Trophoblast cell (in vitro differentiated cells and primary cell): ENCODE measurements around the gene TNFAIP2.
A peak's percentile ranks its signal among the peaks of the same experiment; 100 is the strongest.

Experiments used
- DNase-seq, 2 donors: peaks; one replicate each; pipeline ENCODE4 v3.0.0-alpha.2; 2016
- H2AFZ ChIP-seq: 2 replicates; pipeline ENCODE4 v1.6.1; 2013; ENCODE audit warnings: low read length, moderate library complexity, mild to moderate bottlenecking; ENCODE audit not compliant: insufficient read depth, poor library complexity
- H2AK5ac ChIP-seq: 2 replicates; pipeline ENCODE4 v1.6.1; 2013; ENCODE audit warnings: mild to moderate bottlenecking, low read length
- H2BK120ac ChIP-seq: 2 replicates; pipeline ENCODE4 v1.6.1; 2013; ENCODE audit warnings: low read length, mild to moderate bottlenecking, moderate library complexity; ENCODE audit not compliant: insufficient read depth, poor library complexity
- H2BK12ac ChIP-seq: 2 replicates; pipeline ENCODE4 v1.6.1; 2013; ENCODE audit warnings: mild to moderate bottlenecking, low read length, moderate library complexity
- H2BK5ac ChIP-seq: 2 replicates; pipeline ENCODE4 v1.6.1; 2013; ENCODE audit warnings: low read length, low read depth, moderate library complexity, mild to moderate bottlenecking; ENCODE audit not compliant: poor library complexity
- H3K14ac ChIP-seq: 2 replicates; pipeline ENCODE4 v1.6.1; 2013; ENCODE audit warnings: mild to moderate bottlenecking, low read length
- H3K18ac ChIP-seq: 2 replicates; pipeline ENCODE4 v1.6.1; 2013; ENCODE audit warnings: mild to moderate bottlenecking, low read length
- H3K23ac ChIP-seq: 2 replicates; pipeline ENCODE4 v1.6.1; 2013; ENCODE audit warnings: low read length
- H3K27ac ChIP-seq: 2 replicates; pipeline ENCODE4 v1.5.1; 2013; ENCODE audit warnings: low read depth, mild to moderate bottlenecking, inconsistent platforms, low read length, moderate library complexity
- H3K27me3 ChIP-seq: 2 replicates; pipeline ENCODE4 v1.6.1; 2013; ENCODE audit warnings: inconsistent platforms, mild to moderate bottlenecking, low read length, moderate library complexity; ENCODE audit not compliant: insufficient read depth
- H3K36me3 ChIP-seq, 2 experiments: 1 replicate in 1 of 2; 2 replicates in 1 of 2; pipeline ENCODE4 v1.6.1; 2013; ENCODE audit warnings: low read length in 2 of 2, mild to moderate bottlenecking in 2 of 2, moderate library complexity in 1 of 2; ENCODE audit not compliant: insufficient read depth in 2 of 2, control insufficient read depth in 1 of 2
- H3K4ac ChIP-seq: 2 replicates; pipeline ENCODE4 v1.6.1; 2013; ENCODE audit warnings: low read depth, mild to moderate bottlenecking, low read length, moderate library complexity
- H3K4me1 ChIP-seq, 2 experiments: 1 replicate in 1 of 2; 2 replicates in 1 of 2; pipeline ENCODE4 v1.6.1; 2013; ENCODE audit warnings: low read length in 2 of 2, mild to moderate bottlenecking in 2 of 2, moderate library complexity in 1 of 2; ENCODE audit not compliant: insufficient read depth in 2 of 2, control insufficient read depth in 1 of 2
- H3K4me2 ChIP-seq: 2 replicates; pipeline ENCODE4 v1.6.1; 2013; ENCODE audit warnings: inconsistent platforms, mild to moderate bottlenecking, low read length, moderate library complexity
- H3K4me3 ChIP-seq: 2 replicates; pipeline ENCODE4 v1.5.1; 2013; ENCODE audit warnings: mild to moderate bottlenecking, low read depth, low read length, inconsistent platforms
- H3K79me1 ChIP-seq: one replicate; pipeline ENCODE4 v1.6.1; 2013; ENCODE audit warnings: low read length
- H3K79me2 ChIP-seq: 2 replicates; pipeline ENCODE4 v1.6.1; 2013; ENCODE audit warnings: low read length, mild to moderate bottlenecking; ENCODE audit not compliant: control insufficient read depth, insufficient read depth, poor library complexity
- H3K9ac ChIP-seq: 2 replicates; pipeline ENCODE4 v1.6.1; 2013; ENCODE audit warnings: mild to moderate bottlenecking, low read length
- H3K9me3 ChIP-seq: 2 replicates; pipeline ENCODE4 v1.6.1; 2013; ENCODE audit warnings: low read depth, mild to moderate bottlenecking, control low read depth, inconsistent platforms, low read length; ENCODE audit not compliant: insufficient read depth
- H4K12ac ChIP-seq: 2 replicates; pipeline ENCODE4 v1.6.1; 2013; ENCODE audit warnings: low read depth, mild to moderate bottlenecking, low read length, moderate library complexity
- H4K8ac ChIP-seq: 2 replicates; pipeline ENCODE4 v1.6.1; 2013; ENCODE audit warnings: low read depth, mild to moderate bottlenecking, low read length, moderate library complexity
- H4K91ac ChIP-seq: one replicate; pipeline ENCODE4 v1.6.1; 2013; ENCODE audit warnings: low read depth, mild to moderate bottlenecking, low read length, moderate library complexity
- WGBS: extraction: QIAGEN DNeasy Blood & Tissue Kit; methylation state at CpG from one replicate; pipeline ENCODE4 v1.1.7; 2013; ENCODE audit warnings: missing lambda C conversion rate; ENCODE audit not compliant: insufficient read length, insufficient coverage; ENCODE audit errors: extremely low coverage; 5-methylcytosine and 5-hydroxymethylcytosine counted together

Gene TNFAIP2

GRCh38 chr14:103143506-103143905 lies 20.2 kb downstream of the TNFAIP2 start:
- Histone ChIP-seq H2BK12ac (no peak overlapping the region), H3K4me2 (no peak overlapping the region), H4K12ac (no peak overlapping the region), H3K4me1 (peaks cover 9 to 10% of the 10 kb centered on the region in 2 experiments), H2AK5ac (no peak overlapping the region), H3K27ac (no peak overlapping the region), H4K8ac (no peak overlapping the region), H2BK120ac (no peak overlapping the region), H3K79me2 (peaks cover 4% of the 10 kb centered on the region), H4K91ac (no peak overlapping the region), H3K4ac (no peak overlapping the region), H3K9me3 (peaks cover 2% of the 10 kb centered on the region), H3K18ac (no peak overlapping the region), H2AFZ (no peak overlapping the region), H3K27me3 (no peaks in the 10 kb centered on the region), H3K9ac (no peak overlapping the region), H2BK5ac (no peak overlapping the region), H3K4me3 (no peak overlapping the region), H3K36me3 (no peaks in the 10 kb centered on the region), H3K23ac (no peak overlapping the region), H3K79me1 (peaks cover 10% of the 10 kb centered on the region), H3K14ac (no peak overlapping the region)
- DNase-seq, result peak; percentile 91 to 93
- WGBS, result no CpG with 5 or more reads among the region's 6 CpGs

GRCh38 chr14:103144085-103144484 lies 20.8 kb downstream of the TNFAIP2 start:
- H4K91ac ChIP-seq, result no peak overlapping the region
- H3K9me3 ChIP-seq, result peaks cover 2% of the 10 kb centered on the region
- no CpG with 5 or more reads among the region's 4 CpGs for WGBS
- no peak overlapping the region for H4K8ac ChIP-seq
- no peak overlapping the region for H3K14ac ChIP-seq
- no peak overlapping the region for H2AK5ac ChIP-seq
- H3K79me2 ChIP-seq, result peaks cover 2% of the 10 kb centered on the region
- H3K4me3 ChIP-seq, result no peak overlapping the region
- no peak overlapping the region for H2BK5ac ChIP-seq
- peaks cover 3 to 6% of the 10 kb centered on the region in 2 experiments for H3K4me1 ChIP-seq
- no peaks in the 10 kb centered on the region for H3K27me3 ChIP-seq
- DNase-seq, result peak; percentile 75 to 88
- H3K18ac ChIP-seq, result no peak overlapping the region
- H3K23ac ChIP-seq, result no peak overlapping the region
- H2BK12ac ChIP-seq, result no peak overlapping the region
- no peak overlapping the region for H4K12ac ChIP-seq
- no peak overlapping the region for H3K4me2 ChIP-seq
- H3K27ac ChIP-seq, result no peak overlapping the region
- no peak overlapping the region for H2AFZ ChIP-seq
- no peaks in the 10 kb centered on the region for H3K36me3 ChIP-seq
- H2BK120ac ChIP-seq, result no peak overlapping the region
- no peak overlapping the region for H3K9ac ChIP-seq
- H3K79me1 ChIP-seq, result peaks cover 5% of the 10 kb centered on the region
- no peak overlapping the region for H3K4ac ChIP-seq

- Histone ChIP-seq H3K4me1 (peaks cover 0 to 2% of the 10 kb centered on the region in 2 experiments), H4K8ac (no peak overlapping the region), H3K4me2 (no peak overlapping the region), H3K79me1 (no peaks in the 10 kb centered on the region), H3K4me3 (no peak overlapping the region), H2BK12ac (no peak overlapping the region), H3K9me3 (peaks cover 2% of the 10 kb centered on the region), H2BK120ac (no peak overlapping the region), H3K14ac (no peak overlapping the region), H3K27me3 (no peaks in the 10 kb centered on the region), H3K18ac (no peak overlapping the region), H3K4ac (no peak overlapping the region), H2BK5ac (no peak overlapping the region), H2AK5ac (peak overlapping the region; percentile 44), H3K9ac (no peak overlapping the region), H3K27ac (no peak overlapping the region), H3K36me3 (no peaks in the 10 kb centered on the region), H4K91ac (no peak overlapping the region), H3K79me2 (no peaks in the 10 kb centered on the region), H2AFZ (no peak overlapping the region), H4K12ac (no peak overlapping the region), H3K23ac (no peak overlapping the region)
- no peak for DNase-seq
- no CpG with 5 or more reads among the region's 19 CpGs for WGBS
These were observed 23.0 kb downstream of the TNFAIP2 start for GRCh38 chr14:103146141-103146709.

GRCh38 chr14:103149351-103150237 lies 26.3 kb downstream of the TNFAIP2 start:
- no peaks in the 10 kb centered on the region for H3K36me3 ChIP-seq
- H3K4me1 ChIP-seq, result peaks cover 0 to 5% of the 10 kb centered on the region in 2 experiments
- no peak overlapping the region for H3K18ac ChIP-seq
- no peak overlapping the region for H2BK12ac ChIP-seq
- no peak overlapping the region for H4K12ac ChIP-seq
- H3K4me3 ChIP-seq, result no peak overlapping the region
- WGBS, result no CpG with 5 or more reads among the region's 10 CpGs
- H3K9ac ChIP-seq, result no peak overlapping the region
- no peak overlapping the region for H3K23ac ChIP-seq
- no peak overlapping the region for H3K4me2 ChIP-seq
- H2BK120ac ChIP-seq, result no peak overlapping the region
- H2AFZ ChIP-seq, result no peak overlapping the region
- no peaks in the 10 kb centered on the region for H3K9me3 ChIP-seq
- H3K4ac ChIP-seq, result no peak overlapping the region
- H2BK5ac ChIP-seq, result no peak overlapping the region
- no peak overlapping the region for H3K14ac ChIP-seq
- no peaks in the 10 kb centered on the region for H3K79me2 ChIP-seq
- H3K79me1 ChIP-seq, result no peaks in the 10 kb centered on the region
- H4K8ac ChIP-seq, result no peak overlapping the region
- no peak for DNase-seq
- H2AK5ac ChIP-seq, result no peak overlapping the region
- no peak overlapping the region for H3K27ac ChIP-seq
- H4K91ac ChIP-seq, result no peak overlapping the region
- no peaks in the 10 kb centered on the region for H3K27me3 ChIP-seq
